K562 (cell line): ENCODE data around the gene NT5C1A. TPM values are rescaled to one million over a fixed set of nuclear protein-coding genes. Genes with fewer than 3 reads are reported as not detected.
A peak's percentile ranks its signal among the peaks of the same experiment; 100 is the strongest.

Experiments
- ATAC-seq: fragments of 200-7000 bp; cut with Tn5 transposase; 3 replicates; pipeline ENCODE4 v1.9.1; 2020; ENCODE audit warnings: moderate library complexity
- BruUV-seq: library from RNA; stranded (reverse); fragments of 400-500 nt; replicated peaks from 2 replicates; lab custom pipeline; 2021; lab: Mats Ljungman, UMichigan
- CTCF ChIA-PET: fragments of 300-600 bp; formaldehyde crosslinking; extraction: SDS; loops from one replicate; lab custom pipeline; 2021; ENCODE audit warnings: low intra/inter-chr PET ratio; lab: Yijun Ruan, JAX
- POLR2A ChIA-PET: fragments of 300-600, 350-650 bp; sonication (Branson Sonifier 250); formaldehyde crosslinking; extraction: SDS; loops from one replicate; lab custom pipeline; 2021; ENCODE audit warnings: antibody characterized with exemption, inconsistent platforms; lab: Yijun Ruan, JAX
- DNase-seq, 4 experiments: peaks; one replicate each; pipeline versions ENCODE4 v3.0.0 to v3.0.0-alpha.2; 2011 to 2018; ENCODE audit warnings: low spot score in 3 of 4, mixed read lengths in 3 of 4; ENCODE audit errors: extremely low read depth in 1 of 4
- FAIRE-seq: peaks from 2 replicates; lab custom pipeline; 2011; peaks lifted over from hg19 to GRCh38; lab: Jason Lieb, UNC
- H2AFZ ChIP-seq: 2 replicates; pipeline ENCODE4 v1.6.0; 2011; ENCODE audit warnings: low read depth, low read length, control low read depth, inconsistent platforms
- H3K27ac ChIP-seq: fragments of 200-600 bp; 3 replicates; pipeline ENCODE4 v1.8.0; 2011; ENCODE audit warnings: low read depth, mild to moderate bottlenecking, control low read depth, inconsistent platforms, low read length, moderate library complexity, mixed read lengths; ENCODE audit errors: extremely low read depth
- H3K27me3 ChIP-seq, 2 experiments: fragments of 300-600 bp in 1 of 2; 2 replicates in 1 of 2; 3 replicates in 1 of 2; pipeline versions ENCODE4 v1.6.0 to v1.8.0; 2011; ENCODE audit warnings: inconsistent platforms in 2 of 2, low read length in 2 of 2, mild to moderate bottlenecking in 1 of 2, mixed read lengths in 1 of 2, moderate library complexity in 1 of 2; ENCODE audit not compliant: control insufficient read depth in 2 of 2, insufficient read depth in 2 of 2
- H3K36me3 ChIP-seq: fragments of 300-600 bp; 3 replicates; pipeline ENCODE4 v1.8.0; 2011; ENCODE audit warnings: mild to moderate bottlenecking, low read length, inconsistent platforms; ENCODE audit not compliant: control insufficient read depth, insufficient read depth
- H3K4me1 ChIP-seq, 2 experiments: fragments of 200-600 bp in 1 of 2; replicated peaks in 1 of 2; 2 replicates in 1 of 2; 3 replicates in 1 of 2; pipeline versions ENCODE4 v1.5.1 to v1.8.0; 2011; ENCODE audit warnings: inconsistent platforms in 2 of 2, low read length in 2 of 2, mild to moderate bottlenecking in 1 of 2, mixed read lengths in 1 of 2, moderate library complexity in 1 of 2; ENCODE audit not compliant: control insufficient read depth in 2 of 2, insufficient read depth in 2 of 2
- H3K4me2 ChIP-seq: 2 replicates; pipeline ENCODE4 v1.6.1; 2011; ENCODE audit warnings: low read length, control low read depth, inconsistent platforms, mixed read lengths; ENCODE audit not compliant: insufficient read depth
- H3K4me3 ChIP-seq: fragments of 200-600 bp; sonication (generic), shearing (Covaris generic); 2 replicates; pipeline ENCODE4 v1.5.1; 2016; ENCODE audit warnings: control low read depth, inconsistent platforms
- H3K79me2 ChIP-seq: fragments of 200-600 bp; 3 replicates; pipeline ENCODE4 v1.8.0; 2011; ENCODE audit warnings: low read length, inconsistent platforms; ENCODE audit not compliant: control insufficient read depth, insufficient read depth
- H3K9ac ChIP-seq, 2 experiments: 2 replicates each; pipeline versions ENCODE4 v1.6.0 to v1.6.1; 2011; ENCODE audit warnings: low read depth in 2 of 2, low read length in 2 of 2, control low read depth in 1 of 2, inconsistent platforms in 1 of 2, mild to moderate bottlenecking in 1 of 2, mixed read lengths in 1 of 2; ENCODE audit not compliant: insufficient read depth in 1 of 2
- H3K9me1 ChIP-seq: one replicate; pipeline ENCODE4 v1.6.0; 2011; ENCODE audit warnings: inconsistent platforms, mild to moderate bottlenecking, low read length, moderate library complexity; ENCODE audit not compliant: control insufficient read depth, insufficient read depth
- H3K9me3 ChIP-seq: replicated peaks from 2 replicates; pipeline ENCODE4 v1.5.1; 2011; ENCODE audit warnings: low read depth, low read length, inconsistent platforms; ENCODE audit not compliant: control insufficient read depth, insufficient read depth
- H4K20me1 ChIP-seq: replicated peaks from 2 replicates; pipeline ENCODE4 v1.6.1; 2011; ENCODE audit warnings: low read length, inconsistent platforms, mixed read lengths; ENCODE audit not compliant: control insufficient read depth, insufficient read depth
- ARID3A ChIP-seq: IDR thresholded peaks from 2 replicates; pipeline ENCODE4 v1.6.1; 2012; ENCODE audit warnings: low read depth, low read length, improper control_type of control experiment, borderline replicate concordance
- CBFA2T2 ChIP-seq: fragments of 450-650 bp; conservative IDR thresholded peaks from 2 replicates; pipeline ENCODE4 v1.6.1; 2017; ENCODE audit warnings: mild to moderate bottlenecking
- KDM4B ChIP-seq, 2 experiments: fragments of 450-650 bp in 1 of 2; sonication (generic) in 1 of 2; IDR thresholded peaks; 2 replicates each; pipeline ENCODE4 v1.6.1; 2016 to 2017; ENCODE audit warnings: borderline replicate concordance in 2 of 2, antibody characterized with exemption in 1 of 2, low read depth in 1 of 2, mild to moderate bottlenecking in 1 of 2
- MLLT1 ChIP-seq, 2 experiments: fragments of 450-650 bp; IDR thresholded peaks; 2 replicates each; pipeline ENCODE4 v1.6.1; 2016
- PURB ChIP-seq: sonication (generic); formaldehyde crosslinking; IDR thresholded peaks from 2 replicates; pipeline ENCODE4 v1.9.0; 2021; ENCODE audit warnings: low read depth, mild to moderate bottlenecking, missing genetic modification reagents
- TCF7 ChIP-seq: sonication (generic); IDR thresholded peaks from 2 replicates; pipeline ENCODE4 v1.6.1; 2016; ENCODE audit warnings: antibody characterized with exemption, borderline replicate concordance
- USF1 ChIP-seq: sonication (generic); formaldehyde crosslinking; IDR thresholded peaks from 2 replicates; pipeline ENCODE4 v1.9.0; 2022; ENCODE audit warnings: mild to moderate bottlenecking, missing genetic modification reagents
- WGBS: fragments of 100-300 bp; shearing (Covaris generic); methylation state at CpG from one replicate; pipeline ENCODE4 v1.1.6; 2016; ENCODE audit warnings: low coverage, mixed read lengths; ENCODE audit not compliant: insufficient coverage; ENCODE audit errors: missing lambda C conversion rate; 5-methylcytosine and 5-hydroxymethylcytosine counted together
- in situ Hi-C: fragments of 300-500 bp; cut with MboI; formaldehyde crosslinking; loops from 4 replicates; pipeline ENCODE4 v1.15.0; 2018; ENCODE audit warnings: inconsistent platforms, mixed read lengths
- intact Hi-C: fragments of 100-400 bp; cut with micrococcal nuclease; formaldehyde crosslinking; loops from 2 replicates; pipeline ENCODE4 v1.14.2; 2022
- polyA plus RNA-seq, 8 experiments: library from polyadenylated mRNA; depleted of rRNA in 4 of 8; stranded (reverse) in 5 of 8; unstranded in 3 of 8; fragments of >200 nt; fragmentation: Nextera tagmentation in 2 of 8; fragmentation: Illumina TruSeq in 1 of 8; extraction: Ambion mirVana in 2 of 8; extraction: Trizol in 1 of 8; gene quantifications; 2 replicates each; pipeline versions ENCODE4 v1.2.1 to v1.2.3, GENCODE V29; 2011 to 2014; ENCODE audit warnings: inconsistent platforms in 1 of 8, missing spikeins in 1 of 8
- total RNA-seq, 7 experiments: library from RNA; depleted of rRNA in 6 of 7; stranded (reverse); fragments of >200 nt in 6 of 7; fragmentation: Illumina TruSeq in 2 of 7; extraction: Trizol in 2 of 7; gene quantifications; 2 replicates each; pipeline versions ENCODE4 v1.2.1 to v1.2.3, GENCODE V29; 2011 to 2021; ENCODE audit warnings: low replicate concordance in 1 of 7
- TF ChIP-seq, protein P1 (sequence below): fragments of 250-450 bp; sonication (Bioruptor Pico); IDR thresholded peaks from 2 replicates; pipeline ENCODE4 v1.5.0; 2021; ENCODE audit warnings: mild to moderate bottlenecking, moderate library complexity

NT5C1A gene
- total and polyA plus RNA-seq, 9 of the 15 experiments (the other 6 are each of a cell fraction or from before 2014, with no cell fraction given), result not detected

DNA sequence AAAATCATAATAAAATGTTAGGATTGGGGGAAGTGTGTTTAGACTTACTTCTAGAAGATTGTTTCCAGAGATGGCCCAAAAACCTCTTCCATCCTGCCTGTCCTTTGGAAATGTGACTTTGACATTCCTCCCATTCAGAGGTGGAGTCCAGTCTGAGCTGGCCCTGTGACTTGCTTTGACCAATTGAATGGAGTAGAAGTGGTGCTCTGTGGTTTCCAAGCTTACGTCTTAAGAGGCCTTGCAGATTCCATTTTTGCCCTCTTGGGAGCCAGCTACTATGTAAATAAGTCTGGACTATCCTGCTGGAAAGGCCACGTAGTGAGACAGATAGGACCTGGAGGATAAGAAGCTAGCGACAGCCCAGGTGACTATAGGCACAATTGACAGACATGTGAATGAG lies 1.3 kb upstream of the NT5C1A start:
- in situ Hi-C loops, result no loop called here
- H3K9me3 ChIP-seq, result no peaks in the 10 kb centered on the region
- H3K4me2 ChIP-seq, result no peak overlapping the region
- H3K79me2 ChIP-seq, result no peaks in the 10 kb centered on the region
- peaks cover 15 to 18% of the 10 kb centered on the region in 2 experiments for H3K4me1 ChIP-seq
- DNase-seq (no peak), FAIRE-seq (no peak), ATAC-seq (no peak)
- no peak overlapping the region for H3K9ac ChIP-seq
- 29% methylated on average over 3 of the region's 3 CpGs for WGBS
- 0 out of 2 replicates have a peak, but pooled peaks cover 6% of the 10 kb centered on the region for H4K20me1 ChIP-seq
- POLR2A ChIA-PET, result interaction anchor here (0.5 to 1.5 kb wide), 7 partner anchors 9 to 961 kb away, joined by 3 to 4 read pairs (median 3); partner anchors contain the start of gene PPIE
- H3K27me3 ChIP-seq, result peaks cover 21 to 42% of the 10 kb centered on the region in 2 experiments; a peak in 3 of 5 replicates
- no peaks in the 10 kb centered on the region for H3K9me1 ChIP-seq
- BruUV-seq, result no TSS peak
- TF ChIP-seq USF1 (CRISPR knock-in tag) (peak; percentile 18; the same call in 1 of the 2 replicates), TCF7 (no peak), KDM4B (IDR thresholded peaks at IDR 0.05; ENCODE audit: borderline replicate concordance in 2 of 2, low read depth in 1 of 2) (no peak), CBFA2T2 (no peak), PURB (CRISPR knock-in tag) (no peak), ARID3A (no peak), MLLT1 (IDR thresholded peaks at IDR 0.05) (no peak)
- TF ChIP-seq, protein P1, sequence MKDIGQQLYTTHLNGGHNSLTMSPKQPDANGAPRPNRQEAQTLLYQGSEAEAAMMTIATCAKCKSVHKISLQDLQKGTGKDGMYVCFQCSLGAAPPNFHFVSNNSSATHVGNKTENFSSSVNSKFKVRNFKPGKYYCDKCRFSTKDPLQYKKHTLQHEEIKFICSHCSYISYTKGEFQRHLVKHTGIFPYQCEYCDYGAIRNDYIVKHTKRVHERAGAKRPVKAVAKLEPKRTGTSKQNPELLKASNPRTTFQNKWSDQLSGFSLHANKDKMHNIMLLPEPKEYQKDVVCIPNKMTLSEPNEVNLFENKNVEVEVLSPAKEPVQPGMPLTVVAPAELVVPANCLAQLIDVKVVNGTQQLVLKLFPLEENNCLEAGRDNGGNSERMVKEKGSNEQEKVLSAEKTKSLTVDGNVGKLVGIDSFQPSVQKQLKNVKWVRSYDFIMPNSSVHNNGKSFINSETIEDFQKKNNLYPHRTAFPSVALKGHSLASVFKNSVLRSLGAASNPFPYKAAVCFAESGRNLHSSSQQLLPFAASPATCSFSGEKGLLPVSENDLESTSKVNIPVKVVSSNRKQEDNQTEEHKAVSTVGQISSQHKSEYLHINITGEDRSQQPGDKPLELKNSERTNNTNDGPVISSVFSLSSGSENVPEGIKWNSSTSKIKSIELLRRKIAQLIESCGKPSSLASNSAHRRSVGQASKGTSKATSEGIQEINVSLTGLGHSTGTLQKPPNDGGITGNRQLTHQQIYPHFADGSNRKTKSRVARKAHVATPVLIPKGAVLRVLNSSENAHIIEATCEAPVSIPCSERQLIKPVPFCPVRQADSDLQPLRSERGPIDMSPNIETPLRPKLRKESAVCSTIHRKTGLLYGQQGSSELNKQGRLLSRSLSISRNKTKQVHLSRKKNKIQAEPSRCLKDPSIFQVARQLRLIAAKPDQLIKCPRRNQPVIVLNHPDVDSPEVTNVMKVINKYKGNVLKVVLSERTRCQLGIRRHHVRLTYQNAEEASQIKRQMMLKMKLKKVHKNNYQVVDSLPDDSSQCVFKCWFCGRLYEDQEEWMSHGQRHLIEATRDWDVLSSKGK (CRISPR knock-in tag), result no peak
- intact Hi-C loops, result loop anchor here (5.0 kb wide), 1 partner anchor 49 kb away; no protein-coding TSS in a partner anchor
- H3K27ac ChIP-seq, result no peak overlapping the region
- no peak overlapping the region for H3K4me3 ChIP-seq
- CTCF ChIA-PET, result interaction anchor here (2.1 to 2.7 kb wide), 2 partner anchors 47 to 126 kb away, joined by 9 to 24 read pairs; no protein-coding TSS in a partner anchor
- H2AFZ ChIP-seq, result no peak overlapping the region
- H3K36me3 ChIP-seq, result no peaks in the 10 kb centered on the region
